GM19324 (cell line): ENCODE measurements around the gene CMTM4.
"Not testable (repeated sequence)": the region's sequence is repeated elsewhere in the genome, so short reads cannot be mapped to it uniquely, and the experiment has no call there.

Experiments
- ATAC-seq: cut with Tn5 transposase; IDR thresholded peaks from one replicate; pipeline ENCODE4 v1.9.1; 2021; ENCODE audit warnings: mild to moderate bottlenecking, moderate library complexity; ENCODE audit not compliant: unreplicated experiment, low FRiP score

Gene CMTM4

DNA sequence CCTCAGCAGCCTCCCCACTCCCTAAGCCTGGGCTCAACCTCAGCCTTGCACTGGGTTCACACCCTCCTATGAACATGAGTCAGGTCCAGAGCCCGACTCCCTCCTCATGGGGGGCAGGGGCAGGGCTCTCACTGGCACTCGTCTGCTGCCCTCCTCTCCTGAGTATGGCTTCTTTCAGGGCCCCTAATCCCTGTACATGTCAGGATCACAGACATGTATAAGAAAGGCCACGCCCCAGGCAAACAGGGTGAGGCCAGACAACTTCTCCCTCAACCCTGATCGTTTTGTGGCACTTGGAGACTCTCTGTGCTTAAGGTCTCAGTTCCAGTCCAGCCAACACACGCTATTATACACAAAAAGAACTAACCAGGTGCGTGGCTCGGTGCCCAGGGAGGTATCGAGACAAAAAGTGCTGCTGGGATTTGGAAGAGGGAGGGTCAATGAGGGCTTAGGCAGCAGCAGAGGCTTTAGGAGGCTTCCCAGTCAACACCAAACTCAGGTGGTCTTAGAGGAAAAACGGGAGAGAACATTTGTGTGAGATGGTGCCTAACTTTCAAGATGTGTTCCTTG is 46.8 kb downstream of the CMTM4 start:
- ATAC-seq, result no peak

DNA sequence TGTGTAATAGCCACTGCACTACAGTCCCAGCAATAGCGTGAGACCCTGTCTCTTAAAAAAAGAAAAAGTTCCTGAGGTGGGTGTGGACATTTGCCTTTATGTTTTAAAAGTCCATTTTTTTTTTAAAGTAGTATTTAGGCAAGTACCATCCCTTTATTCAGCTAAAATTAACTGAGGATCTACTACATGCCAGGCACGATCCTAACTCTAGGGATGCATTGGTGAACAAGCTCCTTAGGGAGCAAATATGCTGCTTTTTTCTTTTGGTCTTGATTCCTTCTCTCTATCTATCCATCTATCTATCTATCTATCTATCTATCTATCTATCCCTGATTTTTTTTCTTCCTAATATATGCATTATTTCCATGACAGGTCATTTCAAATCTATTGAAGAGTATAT is 47.4 kb downstream of the CMTM4 start:
- no peak for ATAC-seq

GRCh38 chr16:66647866-66648265 is 48.7 kb downstream of the CMTM4 start:
- no peak for ATAC-seq

DNA sequence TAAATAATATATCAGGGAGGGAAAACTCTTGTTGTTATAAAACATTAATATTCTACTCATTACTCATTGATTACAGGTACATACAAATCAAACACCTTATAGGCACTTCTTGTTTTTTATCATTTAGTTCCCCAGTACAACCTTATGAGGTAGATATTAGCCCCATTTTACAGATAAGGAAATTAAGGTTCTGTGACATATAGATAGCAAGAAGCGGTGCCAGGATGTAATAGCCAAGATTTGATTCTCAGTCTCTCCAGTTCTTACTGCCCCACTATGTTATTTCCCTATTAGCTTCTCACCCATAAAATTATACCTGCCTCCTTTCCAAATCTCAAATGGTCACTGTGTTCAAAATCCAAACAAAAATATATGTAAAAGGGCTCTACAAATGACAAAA is 55.2 kb downstream of the CMTM4 start:
- no peak for ATAC-seq

DNA sequence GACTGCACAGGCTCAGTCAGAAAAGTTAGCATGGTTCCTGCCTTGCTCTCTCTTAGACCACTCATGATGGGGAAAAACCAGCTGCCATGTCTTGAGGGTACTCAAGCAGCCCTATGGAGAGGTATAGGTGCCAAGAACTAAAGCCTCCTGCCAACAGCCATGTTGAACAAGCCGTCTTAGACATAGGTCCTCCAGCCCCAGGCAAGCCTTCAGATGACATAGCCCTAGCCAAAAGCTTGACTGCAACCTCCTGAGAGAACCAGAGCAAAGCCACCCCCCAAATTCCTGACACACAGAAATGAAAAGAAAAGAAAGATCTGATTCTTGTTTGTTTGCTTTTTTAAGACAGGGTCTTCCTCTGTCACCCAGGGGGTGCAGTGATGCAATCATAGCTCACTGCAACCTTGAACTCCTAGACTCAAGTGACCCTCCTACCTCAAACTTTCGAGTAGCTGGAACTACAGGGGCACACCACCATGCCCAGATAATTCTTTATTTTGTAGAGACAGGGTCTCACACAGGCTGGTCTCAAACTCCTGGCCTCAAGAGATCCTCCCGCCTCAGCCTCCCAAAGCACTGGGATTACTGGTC is 55.7 kb downstream of the CMTM4 start:
- no peak for ATAC-seq

DNA sequence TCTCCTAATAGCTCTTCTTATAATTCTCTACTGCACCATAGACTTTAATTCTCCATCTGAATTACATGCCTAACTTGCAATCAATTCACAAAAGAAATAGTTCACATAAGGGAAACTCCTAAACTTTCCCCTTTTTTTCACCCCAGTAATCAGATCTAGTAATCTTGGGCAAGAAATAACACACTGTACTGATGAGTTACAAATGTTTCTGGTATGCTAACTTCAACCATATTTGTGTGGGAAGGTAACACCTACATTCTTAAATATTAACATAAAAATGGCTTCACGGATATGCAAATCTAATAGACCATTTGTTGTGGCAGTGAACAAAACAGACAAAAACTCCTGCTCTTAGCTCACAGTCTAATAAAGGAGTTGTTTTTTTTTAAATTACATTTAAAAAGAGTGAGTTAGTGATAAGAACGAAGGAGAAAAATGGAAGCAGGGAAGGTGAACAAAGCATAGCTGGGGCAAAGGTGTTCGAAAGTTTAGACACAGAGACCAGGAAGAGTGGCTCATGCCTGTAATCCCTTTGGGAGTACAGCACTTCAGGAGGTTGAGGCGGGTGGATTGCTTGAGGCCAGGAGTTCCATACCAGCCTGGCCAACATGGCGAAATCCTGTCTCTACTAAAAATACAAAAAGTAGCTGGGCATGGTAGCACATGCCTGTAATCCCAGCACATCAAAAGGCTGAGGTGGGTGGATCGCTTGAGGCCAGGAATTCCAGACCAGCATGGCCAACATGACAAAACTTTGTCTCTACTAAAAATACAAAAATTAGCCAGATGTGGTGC is 57.3 kb downstream of the CMTM4 start:
- ATAC-seq, result no peak

DNA sequence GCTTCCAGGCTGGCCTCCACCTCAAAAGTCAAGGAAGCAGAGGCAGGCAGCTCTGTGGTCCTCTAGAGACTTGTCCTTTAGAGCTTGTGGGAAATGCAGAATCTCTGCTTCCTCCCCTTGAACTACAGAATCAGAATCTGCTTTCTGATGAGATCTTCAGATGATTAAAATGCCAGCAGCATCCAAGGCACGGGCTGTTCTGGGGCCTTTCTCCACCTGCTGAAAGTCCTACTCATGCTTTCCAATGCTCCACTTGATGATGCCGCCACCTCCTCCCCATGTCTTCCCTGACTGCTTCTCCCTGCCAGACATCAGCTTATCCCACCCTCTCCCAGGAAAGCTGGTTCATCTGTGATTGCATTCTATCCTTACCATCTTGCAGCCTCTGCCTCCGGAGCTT is 58.7 kb downstream of the CMTM4 start:
- ATAC-seq, result no peak

GRCh38 chr16:66636199-66636598 is 60.3 kb downstream of the CMTM4 start:
- no peak for ATAC-seq

- ATAC-seq, result no peak
Measured at GRCh38 chr16:66635406-66635805, 61.1 kb downstream of the CMTM4 start.

GRCh38 chr16:66634527-66635196 is 61.9 kb downstream of the CMTM4 start:
- ATAC-seq, result no peak

GRCh38 chr16:66631558-66631957 is 65.0 kb downstream of the CMTM4 start:
- not testable (repeated sequence) for ATAC-seq

GRCh38 chr16:66630561-66631260 is 65.8 kb downstream of the CMTM4 start:
- not testable (repeated sequence) for ATAC-seq

- no peak for ATAC-seq
Measured at GRCh38 chr16:66629856-66630255, 66.7 kb downstream of the CMTM4 start.

- ATAC-seq, result not testable (repeated sequence)
Measured at GRCh38 chr16:66627611-66628378, 68.7 kb downstream of the CMTM4 start.

GRCh38 chr16:66623755-66624154 is 72.8 kb downstream of the CMTM4 start:
- ATAC-seq, result no peak

GRCh38 chr16:66622863-66623262 is 73.7 kb downstream of the CMTM4 start:
- no peak for ATAC-seq

GRCh38 chr16:66621973-66622372 is 74.6 kb downstream of the CMTM4 start:
- ATAC-seq, result no peak

GRCh38 chr16:66620429-66620795 is 76.1 kb downstream of the CMTM4 start:
- ATAC-seq, result no peak

DNA sequence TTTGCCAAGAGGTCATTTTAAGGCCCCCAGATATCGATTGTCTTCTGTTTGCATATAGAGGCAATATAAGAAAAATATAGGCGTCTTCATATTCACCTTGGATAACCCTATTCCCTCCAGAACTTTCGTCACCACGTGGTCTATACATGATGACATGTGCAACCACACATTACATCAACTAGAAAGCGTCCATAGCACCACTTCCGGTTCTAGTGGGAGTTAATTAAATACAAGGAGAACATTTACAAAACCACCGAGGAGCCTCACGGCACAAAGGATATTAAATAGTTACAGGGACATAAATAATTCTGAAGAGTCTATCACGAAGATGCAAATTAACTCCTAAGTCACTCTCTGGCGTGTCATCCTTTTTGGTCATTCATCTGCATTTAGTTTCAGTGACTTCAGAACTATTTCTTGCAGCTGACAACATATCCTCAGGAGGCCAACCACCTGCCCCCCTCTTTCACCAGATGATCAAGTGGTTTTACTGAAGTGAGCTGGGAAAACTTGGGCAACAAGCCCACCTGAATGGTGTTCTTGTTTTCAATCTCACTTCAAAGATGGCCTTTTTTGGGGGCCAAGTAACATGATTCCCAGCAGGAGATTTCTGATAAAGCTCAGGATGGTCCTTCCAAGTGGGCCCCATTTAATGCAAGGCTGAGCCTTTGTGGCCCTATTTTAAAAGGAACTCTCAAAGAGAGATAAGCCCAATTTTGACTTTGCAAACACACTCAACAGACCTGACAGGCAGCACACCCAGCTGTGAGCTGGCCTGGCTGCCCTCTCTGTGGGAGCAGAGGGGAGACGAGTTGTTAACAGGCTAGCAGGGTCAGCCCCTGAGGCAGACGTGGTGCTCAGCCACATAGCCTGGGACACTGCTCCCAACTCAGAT is 76.8 kb downstream of the CMTM4 start:
- no peak for ATAC-seq
